GM21360 (cell line): ENCODE measurements around the gene DDAH1.
A peak's percentile ranks its signal among the peaks of the same experiment; 100 is the strongest.

Experiments
- ATAC-seq: cut with Tn5 transposase; IDR thresholded peaks from one replicate; pipeline ENCODE4 v1.9.1; 2021; ENCODE audit warnings: mild to moderate bottlenecking, moderate library complexity; ENCODE audit not compliant: unreplicated experiment

Gene DDAH1

DNA sequence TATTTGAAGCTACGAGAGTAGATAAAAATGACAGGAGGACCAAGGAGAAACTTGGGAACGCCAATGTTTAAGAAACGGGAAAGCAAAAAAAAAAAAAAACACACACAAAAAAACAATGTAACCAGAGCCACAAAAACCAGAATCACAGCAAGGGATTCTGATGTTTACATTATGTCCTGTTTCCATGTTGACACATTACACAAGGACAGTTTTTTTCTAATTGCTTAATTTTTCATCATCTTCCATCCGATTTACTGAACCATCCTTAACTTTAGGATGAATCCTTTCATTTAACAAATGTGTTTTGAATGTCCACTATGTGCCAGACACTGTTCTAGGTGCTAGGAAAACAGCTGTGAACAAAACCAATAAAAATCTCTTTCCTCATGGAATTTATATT is 187.2 kb downstream of the DDAH1 start:
- ATAC-seq: no peak

DNA sequence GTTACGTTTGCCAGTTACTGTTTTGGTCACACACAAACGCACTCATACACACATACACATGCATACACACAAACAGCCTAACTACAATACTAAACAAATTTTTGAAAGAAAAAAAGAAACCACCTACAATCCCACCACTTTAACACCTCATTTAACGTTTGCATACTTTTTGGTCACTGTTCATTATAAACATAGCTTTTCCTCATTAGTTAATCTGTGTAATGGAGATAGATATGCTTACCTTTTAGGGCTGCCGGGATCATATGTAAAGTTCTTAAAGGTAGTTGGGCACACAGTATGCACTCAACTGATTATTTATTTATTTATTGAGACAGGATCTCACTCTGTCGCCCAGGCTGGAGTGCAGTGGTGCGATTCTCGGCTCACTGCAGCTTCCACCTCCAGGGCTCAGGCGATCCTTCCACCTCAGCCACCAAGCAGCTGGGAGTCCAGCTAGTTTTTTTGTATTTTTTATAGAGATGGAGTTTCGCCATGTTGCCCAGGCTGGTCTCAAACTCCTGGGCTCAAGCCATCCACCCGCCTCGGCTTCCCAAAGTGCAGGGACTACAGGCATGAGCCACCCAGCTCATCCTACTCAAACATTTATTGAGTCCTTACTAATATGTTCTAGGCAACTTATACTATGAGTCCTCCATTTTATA is 187.8 kb downstream of the DDAH1 start:
- ATAC-seq: no peak

DNA sequence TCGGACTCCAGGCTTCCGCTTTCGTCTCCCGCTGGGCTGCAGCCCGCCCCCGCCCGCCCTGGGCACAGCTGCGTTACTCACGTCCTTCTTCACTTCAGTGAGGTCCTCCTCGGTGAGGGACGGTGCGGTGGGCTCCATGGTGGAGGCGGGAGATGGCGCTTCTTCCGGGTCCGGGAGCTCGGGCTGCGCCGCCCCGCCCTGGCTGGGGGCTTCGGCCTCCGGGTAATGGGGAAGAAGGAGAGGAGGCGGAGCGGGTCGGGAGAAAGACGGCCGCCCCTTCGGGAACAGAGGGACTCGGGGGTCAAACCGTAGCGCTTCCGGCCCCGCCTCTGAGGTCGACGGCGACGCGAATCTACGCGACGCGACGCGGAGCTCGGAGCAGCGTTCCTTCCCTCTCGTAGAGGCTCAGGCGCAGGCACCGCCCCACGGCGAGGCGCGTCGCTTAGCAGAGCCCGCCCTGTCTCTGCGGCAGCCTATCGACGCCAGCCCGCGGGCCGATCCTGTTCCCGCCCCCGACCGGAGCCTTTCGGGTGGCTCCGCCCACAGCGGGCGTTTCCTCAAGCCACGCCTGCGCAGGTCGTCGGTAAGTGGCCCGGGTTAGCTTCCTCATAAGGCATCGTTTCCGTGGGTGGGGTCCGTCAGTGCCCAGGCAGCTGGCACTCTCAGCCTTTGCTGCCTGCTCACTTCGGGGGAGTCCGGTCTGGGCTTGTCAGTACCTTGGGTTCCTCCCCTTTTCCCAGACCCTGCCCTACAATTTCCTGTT is 188.6 kb downstream of the DDAH1 start, which contains the start of gene BCL10:
Gene BCL10, minus strand, starts transcription at position 418 of the 763 bp plus-strand sequence. Its CDS starts 280 bp downstream, at position 138.
- ATAC-seq: peak; percentile 96

DNA sequence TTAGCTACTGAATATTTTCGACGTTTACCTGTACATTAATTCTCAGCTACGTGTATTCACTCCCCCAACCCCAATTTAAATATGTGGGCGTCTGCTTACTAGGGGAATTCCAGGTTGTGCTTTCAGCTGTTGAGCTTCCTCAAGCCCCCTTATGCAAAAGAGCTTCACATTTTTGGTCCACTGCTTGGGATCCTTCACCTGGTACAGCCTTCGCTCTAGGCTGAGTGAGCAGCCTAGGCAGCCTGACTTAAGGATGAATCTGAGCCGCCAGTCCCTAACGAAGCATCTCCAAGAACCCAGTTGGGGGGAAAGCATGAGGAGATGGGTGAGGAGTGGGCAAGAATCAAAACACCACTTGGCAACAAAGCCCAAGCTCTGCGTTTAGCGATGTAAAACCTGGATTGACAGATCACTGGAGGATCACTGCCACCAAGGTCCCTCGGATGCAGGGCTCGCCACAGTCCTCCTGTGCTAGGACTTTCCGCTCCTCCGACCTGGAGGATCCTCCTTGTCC is 189.2 kb downstream of the DDAH1 start:
- no peak for ATAC-seq

DNA sequence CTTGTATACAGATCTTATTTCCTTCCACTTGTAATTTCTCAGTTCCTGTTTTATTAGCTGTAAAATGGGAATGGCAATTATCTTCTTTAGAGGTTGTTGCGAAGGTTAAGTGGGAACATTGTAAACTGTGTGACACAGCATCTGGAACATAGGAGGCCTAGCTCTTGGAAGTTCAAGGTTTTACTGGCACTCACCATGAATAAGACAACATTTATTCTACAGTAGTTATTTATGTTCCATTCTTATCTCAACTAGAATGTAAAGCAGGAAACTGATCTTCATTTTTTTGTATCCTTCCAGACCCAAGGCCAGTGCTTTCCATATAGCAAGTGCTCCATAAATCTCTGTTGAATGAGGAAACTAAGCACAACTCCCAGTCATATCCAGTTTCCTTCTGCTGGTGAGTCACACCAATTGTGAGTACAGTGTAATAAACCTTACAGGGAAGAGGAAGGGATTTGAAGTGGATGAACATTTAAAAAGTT is 189.9 kb downstream of the DDAH1 start:
- no peak for ATAC-seq

DNA sequence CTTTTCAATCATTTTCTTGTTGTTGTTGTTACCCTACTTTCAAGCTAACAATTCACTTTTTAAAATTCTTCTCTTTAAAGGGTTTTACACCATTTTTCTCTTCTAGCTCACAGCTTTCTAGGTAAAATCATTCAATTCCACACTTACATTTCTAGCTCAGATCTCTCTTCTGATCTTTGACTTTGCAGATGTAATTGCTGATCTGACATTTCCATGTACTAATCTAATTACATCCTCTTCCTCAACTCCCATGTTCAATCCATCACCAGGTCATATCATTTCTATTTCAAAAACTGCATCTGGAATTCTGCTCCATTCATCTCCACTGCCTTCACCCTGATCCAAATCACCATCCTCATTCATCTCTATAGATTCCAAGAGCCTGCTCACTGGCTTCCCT is 191.6 kb downstream of the DDAH1 start:
- ATAC-seq: no peak

DNA sequence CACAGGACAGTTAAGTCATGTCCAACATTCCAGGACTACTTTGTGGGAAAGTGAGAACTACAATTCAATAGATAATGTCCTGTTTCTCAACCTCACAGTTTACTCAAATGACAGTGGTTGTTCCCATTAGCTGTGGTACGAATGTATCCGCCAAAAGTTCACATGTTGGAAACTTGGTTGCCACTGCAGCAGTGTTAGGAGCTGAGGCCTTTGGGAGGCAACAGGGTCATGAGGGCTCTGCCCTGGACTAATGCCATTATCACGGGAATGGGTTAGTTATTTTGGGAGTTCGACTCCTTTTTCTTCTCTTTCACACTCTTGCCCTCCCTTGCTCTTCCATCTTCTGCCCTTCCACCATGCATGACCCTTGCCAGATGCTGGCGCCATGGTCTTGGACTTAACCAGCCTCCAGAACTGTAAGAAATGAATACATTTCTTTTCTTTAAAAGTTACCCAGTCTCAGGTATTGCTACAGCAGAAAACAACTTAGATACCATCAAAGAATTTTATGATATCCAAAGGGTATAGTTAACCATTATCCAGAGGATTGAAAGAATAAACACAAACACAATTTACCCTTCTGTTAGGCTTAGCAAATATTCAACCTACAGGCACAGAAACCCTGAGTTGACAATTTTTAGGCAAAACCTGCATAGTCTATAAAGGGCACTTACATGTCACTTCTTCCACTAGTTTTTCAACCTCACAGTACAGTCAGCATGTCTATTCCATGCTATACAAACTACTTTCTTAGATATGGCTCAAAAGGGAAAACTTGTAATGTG is 196.0 kb downstream of the DDAH1 start:
- ATAC-seq: no peak
